T-helper 9 cell (primary cell): ENCODE data around the gene MAGI2.

Experiments used
- DNase-seq: peaks from one replicate; pipeline ENCODE4 v3.0.0-alpha.2; 2020

Gene MAGI2

GRCh38 chr7:79361214-79361613 lies 92.3 kb downstream of the MAGI2 start:
- DNase-seq: no peak

GRCh38 chr7:79359827-79360226 lies 93.6 kb downstream of the MAGI2 start:
- no peak for DNase-seq

- no peak for DNase-seq
Observed at GRCh38 chr7:79357101-79357500, 96.4 kb downstream of the MAGI2 start.

DNA sequence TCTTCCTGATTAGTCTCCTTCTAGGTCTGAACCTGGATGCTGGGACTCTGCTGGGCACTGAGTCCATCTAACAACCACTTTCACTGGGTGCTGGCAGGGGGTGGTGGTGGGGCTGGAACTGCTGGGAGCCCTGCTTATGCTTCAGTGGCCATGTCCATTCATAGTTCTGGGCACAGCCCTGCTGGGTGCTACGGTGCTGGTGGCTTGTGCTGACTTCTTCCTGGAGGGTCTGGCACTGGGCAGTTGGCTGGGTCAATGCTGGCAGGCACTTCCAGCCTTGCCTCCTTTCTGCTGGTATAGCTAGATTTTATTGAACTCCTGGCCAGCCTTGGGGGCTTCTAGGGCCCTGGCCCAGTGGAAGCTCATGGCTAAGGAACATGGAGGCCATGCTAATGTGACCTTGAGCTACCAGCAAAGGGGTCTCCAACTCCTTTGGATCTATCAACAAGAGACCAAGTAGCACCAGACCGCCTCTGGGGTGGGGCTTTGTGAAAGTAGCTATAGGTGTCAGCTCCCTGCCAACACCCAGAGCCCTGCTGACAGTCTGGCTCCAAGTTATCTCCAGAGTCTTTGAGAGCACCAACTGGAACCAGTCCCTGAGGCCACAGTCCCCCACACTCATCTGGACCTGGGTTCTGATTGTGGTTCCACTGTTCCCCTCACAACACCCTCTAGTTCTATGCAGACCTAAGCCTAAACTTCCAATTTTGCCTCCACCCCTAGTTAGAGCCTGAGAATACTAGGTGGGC lies 99.6 kb downstream of the MAGI2 start:
- no peak for DNase-seq

DNA sequence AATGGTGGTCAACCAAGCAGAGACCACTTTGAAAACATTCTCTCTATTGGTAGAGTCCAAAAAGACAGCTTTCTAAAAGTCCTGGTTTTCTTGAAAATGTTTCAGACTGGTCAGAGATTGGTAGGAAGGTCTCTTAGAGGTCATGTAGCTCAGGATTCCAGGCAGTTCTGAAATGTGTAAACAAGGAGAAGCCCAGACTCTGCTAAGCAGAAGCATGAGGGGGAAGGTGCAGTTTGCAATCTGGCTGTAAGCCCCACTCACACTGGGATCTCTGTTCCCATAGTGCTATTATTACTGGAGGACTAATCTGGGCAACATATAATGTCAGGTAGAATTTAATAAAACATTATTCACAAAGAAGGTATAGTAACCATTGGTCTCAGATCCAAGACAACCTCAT lies 101.1 kb downstream of the MAGI2 start:
- DNase-seq: no peak

- no peak for DNase-seq
Observed at GRCh38 chr7:79347351-79347750, 106.1 kb downstream of the MAGI2 start.

- DNase-seq: no peak
Observed at GRCh38 chr7:79341902-79342301, 111.6 kb downstream of the MAGI2 start.

GRCh38 chr7:79340212-79340611 lies 113.3 kb downstream of the MAGI2 start:
- no peak for DNase-seq

DNA sequence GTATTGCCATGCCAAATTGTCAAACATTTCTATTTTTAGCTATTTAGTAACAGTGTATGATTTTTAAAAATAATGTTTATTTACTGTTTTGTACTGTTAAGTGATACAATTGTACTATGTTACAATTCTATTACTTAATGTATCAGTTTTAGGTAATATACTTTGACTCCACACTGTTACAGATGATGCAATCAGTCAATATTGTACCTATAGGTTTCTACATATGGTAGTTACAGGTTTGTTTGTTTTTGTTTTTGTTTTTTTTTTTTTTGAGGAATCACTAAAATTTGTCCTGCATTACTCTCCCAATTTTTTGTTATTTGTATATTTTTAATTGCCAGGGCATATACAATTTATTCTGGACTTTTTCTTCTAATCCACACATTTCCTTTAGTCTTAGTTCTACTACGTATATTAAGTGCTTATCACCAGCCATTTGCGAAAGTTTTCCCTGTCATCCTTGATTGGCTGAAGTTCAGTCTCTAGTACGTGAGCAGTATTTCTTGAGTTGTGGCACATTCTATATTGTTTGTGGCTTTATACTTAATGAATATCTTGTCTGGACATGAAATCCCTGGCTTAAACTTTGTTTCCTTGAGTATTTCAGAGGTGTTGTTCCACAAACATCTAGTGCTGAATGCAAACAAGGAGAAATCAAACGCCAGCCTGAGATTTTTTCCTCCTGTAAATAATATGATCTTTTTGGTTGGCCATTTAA lies 114.1 kb downstream of the MAGI2 start:
- no peak for DNase-seq

GRCh38 chr7:79337717-79338116 lies 115.8 kb downstream of the MAGI2 start:
- DNase-seq: no peak

GRCh38 chr7:79334841-79335240 lies 118.6 kb downstream of the MAGI2 start:
- DNase-seq: no peak

DNA sequence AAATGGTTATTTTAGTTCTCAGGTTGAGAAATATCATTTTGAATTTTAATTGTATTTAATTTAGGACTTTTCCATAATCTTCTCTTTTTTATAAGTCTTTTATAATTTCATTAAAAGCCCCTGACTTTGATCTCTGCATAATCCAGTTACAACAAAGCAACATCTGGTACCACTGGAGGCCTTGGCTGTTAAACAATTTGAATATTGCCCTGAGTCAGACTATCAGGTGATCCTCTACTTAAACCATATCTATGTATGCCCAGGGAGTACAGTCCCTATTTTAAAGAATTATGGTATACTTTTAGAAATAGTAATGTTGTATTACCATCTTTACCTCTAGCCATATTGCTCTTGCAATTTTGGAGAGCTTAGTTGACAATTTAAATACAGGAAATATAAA lies 119.1 kb downstream of the MAGI2 start:
- no peak for DNase-seq

- DNase-seq: no peak
Observed at GRCh38 chr7:79332091-79332490, 121.4 kb downstream of the MAGI2 start.

DNA sequence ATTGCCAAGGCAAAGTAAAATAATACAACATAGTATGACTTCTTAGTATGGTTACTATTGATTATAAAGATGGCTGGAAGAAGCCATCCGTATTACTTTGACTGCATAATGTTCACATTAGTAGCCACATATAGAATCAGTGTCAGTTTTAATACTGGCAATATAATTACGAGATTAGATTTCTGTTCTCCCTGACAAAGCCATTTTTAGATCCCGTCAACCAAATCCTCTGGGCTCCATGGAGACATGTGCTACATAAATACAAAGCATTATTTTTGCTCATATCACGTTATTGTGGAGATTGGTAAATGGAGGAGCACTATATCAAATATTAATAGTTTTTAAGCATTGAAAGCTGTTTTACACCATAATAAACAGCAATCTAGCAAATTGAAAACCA lies 124.0 kb downstream of the MAGI2 start:
- no peak for DNase-seq

DNA sequence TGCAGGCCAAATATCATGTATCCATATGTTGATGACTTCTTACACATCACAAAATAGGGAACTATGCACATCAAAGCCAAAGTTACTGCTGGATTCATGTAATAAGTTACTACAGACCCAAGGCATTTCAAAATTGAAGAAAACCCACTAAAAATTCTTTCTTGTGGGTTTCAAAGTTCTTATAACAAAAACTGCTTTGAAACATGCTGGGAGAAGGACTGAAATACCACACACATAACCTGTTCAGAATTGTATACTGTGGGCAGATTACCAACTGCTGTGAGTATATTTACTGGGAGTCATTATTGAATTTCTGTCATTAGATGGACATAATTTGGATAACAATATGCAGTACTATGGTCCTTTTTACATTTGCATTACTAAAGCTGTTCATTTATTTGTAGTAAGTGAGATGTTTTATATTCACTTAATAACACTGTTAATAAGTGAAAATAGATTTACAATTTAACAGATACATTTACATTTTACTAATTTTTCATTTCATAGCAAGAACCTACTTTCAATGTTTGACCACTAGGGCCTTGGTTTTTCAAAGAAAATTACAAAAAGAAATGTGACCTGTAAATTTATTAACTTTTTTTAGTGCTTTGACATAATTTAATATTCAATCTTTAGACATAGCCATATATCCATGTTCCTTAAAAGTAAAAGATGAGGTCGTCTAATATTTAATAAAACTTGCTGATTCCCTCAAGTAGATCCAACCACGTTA lies 132.6 kb downstream of the MAGI2 start:
- DNase-seq: no peak

DNA sequence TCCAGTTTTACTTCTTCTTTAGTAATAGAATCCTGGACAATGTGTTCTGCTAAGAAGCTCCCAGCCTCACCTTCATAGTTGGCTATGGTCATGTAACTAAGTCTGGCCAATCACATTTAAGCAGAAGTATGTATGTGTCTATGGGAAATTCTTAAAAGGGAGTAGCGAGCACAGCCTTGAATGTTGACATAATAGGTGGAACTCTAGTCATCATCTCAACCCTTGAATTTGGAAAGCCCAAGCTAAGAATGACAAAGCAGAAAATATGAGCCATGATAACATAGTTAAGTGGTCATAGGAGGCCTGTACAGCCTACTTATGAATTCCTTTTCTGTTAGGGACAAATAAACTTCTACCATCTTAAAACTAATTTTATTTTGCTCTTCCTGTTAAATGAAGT lies 134.1 kb downstream of the MAGI2 start:
- DNase-seq: no peak

- no peak for DNase-seq
Observed at GRCh38 chr7:79317728-79318127, 135.7 kb downstream of the MAGI2 start.

DNA sequence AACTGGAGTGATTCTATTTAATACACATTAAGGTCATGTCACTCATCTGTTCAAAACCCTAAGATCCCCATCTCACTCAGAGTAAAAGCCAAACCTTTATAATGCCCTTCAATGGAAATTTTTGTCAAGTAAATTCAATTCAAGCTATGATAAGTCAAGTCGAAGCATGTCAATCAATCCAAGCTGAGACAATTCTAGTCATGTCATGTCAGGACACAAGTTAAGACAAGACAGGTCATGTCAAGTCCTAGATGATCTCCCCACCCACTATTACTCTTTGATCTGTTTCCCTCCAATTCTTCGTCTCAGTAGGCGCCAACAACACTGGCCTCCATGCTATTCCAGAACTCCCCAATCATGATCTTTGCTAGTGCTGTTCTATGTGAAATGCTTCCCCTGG lies 141.4 kb downstream of the MAGI2 start:
- DNase-seq: no peak

GRCh38 chr7:79308192-79308591 lies 145.3 kb downstream of the MAGI2 start:
- no peak for DNase-seq

DNA sequence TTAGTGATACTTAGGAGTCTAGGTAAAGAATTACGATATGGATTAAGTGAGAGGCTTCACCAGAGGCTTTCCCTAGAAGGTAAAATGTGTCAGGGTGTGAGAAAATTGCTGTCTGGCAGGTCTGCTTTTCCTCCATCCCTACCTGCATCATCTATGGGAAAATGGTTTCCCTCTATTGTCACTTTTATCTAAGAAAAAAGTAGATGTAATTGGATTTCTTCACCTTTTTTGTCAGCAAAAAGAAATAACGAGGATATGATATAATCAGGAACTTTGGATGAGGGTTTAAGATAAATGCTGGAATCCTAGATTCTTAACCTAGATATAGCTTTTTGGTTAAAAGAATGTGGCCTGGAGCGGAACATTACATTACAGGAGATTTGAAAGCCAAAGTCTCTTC lies 146.1 kb downstream of the MAGI2 start:
- no peak for DNase-seq

DNA sequence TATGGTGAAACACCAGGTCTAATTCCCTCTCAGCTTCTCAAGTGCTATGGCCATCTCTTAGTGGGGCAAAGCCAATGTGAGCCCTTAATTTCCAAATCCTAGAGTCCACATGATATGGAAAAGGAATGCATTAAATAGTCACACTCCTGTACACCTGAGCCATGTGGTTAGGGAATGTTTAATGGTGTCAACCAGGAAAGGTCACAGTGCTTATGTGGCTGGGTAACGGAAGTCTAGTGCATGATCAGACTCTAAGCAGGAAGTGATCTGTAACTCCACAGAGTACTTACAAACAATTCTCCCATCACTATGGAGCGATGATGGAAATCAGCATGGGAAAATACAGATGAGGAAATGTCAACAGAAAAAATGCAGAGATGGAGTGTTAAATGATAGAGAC lies 148.8 kb downstream of the MAGI2 start:
- DNase-seq: no peak

DNA sequence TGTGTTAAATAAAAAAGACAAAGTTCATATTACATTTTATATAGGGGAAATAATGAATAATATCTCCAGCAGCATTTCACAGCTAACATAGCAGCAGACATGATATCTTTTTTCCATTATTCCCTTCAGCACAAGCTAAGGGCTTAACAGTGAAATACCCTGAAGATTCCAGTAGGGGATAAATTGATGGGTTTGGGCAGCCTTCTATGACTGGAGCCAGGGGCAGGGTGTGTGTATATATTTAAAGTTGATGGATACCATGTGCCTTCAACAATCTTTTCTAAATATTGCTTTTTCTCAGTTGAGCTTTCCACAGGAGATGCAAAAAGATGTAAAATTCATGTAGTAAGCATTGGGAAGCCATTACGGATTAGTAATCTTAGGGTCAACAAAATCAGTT lies 151.2 kb downstream of the MAGI2 start:
- DNase-seq: no peak

DNA sequence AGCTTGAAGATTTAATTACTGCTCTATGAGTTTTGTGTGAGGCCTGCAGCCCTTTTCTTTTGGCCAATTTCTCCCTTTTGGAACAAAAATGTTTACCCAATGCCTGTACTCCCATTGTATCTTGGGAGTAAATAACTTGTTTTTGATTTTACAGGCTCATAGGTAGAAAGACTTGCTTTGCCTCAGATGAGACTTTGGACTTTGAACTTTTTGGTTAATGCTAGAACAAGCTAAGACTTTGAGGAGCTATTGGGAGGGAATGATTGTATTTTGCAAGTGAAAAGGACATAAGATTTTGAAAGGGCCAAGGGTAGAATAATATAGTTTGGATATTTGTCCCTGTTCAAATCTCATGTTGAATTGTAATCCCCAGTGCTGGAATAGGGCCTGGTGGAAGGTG lies 152.0 kb downstream of the MAGI2 start:
- DNase-seq: no peak

DNA sequence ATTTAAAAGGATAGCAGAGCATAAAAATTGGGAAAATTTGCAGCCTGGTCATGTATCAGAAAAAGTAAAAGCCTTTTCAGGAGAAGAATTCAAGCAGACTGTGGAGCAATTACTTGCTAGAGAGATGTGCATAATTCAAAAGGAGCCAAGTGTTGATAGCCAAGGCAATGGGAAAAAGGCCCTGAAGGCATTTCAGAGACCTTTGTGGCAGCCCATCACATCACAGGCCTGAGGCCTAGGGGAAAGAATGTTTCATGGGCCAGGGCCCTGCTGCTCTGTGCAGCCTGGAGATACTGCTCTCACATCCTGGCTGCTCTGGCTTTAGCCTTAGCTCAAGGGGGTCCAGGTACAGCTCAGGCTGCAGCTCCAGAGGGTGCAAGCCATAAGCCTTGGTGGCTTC lies 152.9 kb downstream of the MAGI2 start:
- no peak for DNase-seq
